ENCODE results near the gene MED23.

Gene MED23

GRCh38 chr6:131627724-131628682 lies at the start of gene MED23:
Gene MED23, minus strand, starts transcription at chr6:131628242. Its CDS starts 193 bp downstream, at chr6:131628049.
- peak; percentile 95 for DNase-seq

- DNase-seq: no peak
Observed at GRCh38 chr6:131673184-131673583, 45.1 kb upstream of the MED23 start.

DNA sequence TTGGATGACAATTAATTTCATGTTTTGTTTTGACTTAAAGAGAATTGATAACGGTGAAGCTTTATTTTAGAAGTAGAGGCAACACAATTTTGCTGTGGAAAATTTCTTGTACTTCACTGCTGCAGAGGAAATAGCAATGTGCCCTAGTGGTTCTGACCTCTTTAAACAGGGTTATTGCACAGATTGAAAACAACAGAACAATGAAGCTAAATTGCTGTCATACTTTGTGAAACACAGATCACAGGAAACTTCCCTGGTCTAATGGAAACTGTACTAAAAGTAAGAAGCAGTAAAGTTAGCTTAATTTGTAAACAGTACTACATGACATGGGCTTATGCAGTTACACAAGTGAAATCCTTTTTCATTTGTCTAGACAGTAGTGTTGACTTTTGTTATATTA lies 41.8 kb upstream of the MED23 start:
- no peak for DNase-seq

- DNase-seq: no peak
Observed at GRCh38 chr6:131663578-131664165, 35.6 kb upstream of the MED23 start.

- no peak for DNase-seq
Observed at GRCh38 chr6:131660195-131660594, 32.2 kb upstream of the MED23 start.

GRCh38 chr6:131658287-131658686 lies 30.2 kb upstream of the MED23 start:
- DNase-seq: no peak

- no peak for DNase-seq
Observed at GRCh38 chr6:131657630-131658111, 29.6 kb upstream of the MED23 start.

DNA sequence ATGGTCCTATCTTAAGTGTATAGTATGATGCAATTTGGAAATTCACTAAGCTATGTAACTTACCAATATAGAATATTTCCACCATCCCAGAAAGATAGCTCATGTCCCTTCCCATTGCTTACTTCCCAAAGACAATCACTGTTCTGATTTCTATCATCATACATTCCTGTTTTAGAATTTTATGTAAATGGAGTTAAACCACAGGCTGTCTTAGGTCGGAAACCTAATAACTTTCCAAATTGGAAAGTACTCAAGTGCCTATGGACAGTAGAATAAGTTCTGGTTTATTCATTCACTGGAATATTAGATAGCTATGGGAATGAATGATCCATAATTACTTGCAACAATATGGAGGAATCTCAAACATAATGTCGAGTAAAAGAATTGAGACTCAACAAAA lies 29.2 kb upstream of the MED23 start:
- DNase-seq: no peak

- DNase-seq: no peak
Observed at GRCh38 chr6:131656667-131657066, 28.6 kb upstream of the MED23 start.

DNA sequence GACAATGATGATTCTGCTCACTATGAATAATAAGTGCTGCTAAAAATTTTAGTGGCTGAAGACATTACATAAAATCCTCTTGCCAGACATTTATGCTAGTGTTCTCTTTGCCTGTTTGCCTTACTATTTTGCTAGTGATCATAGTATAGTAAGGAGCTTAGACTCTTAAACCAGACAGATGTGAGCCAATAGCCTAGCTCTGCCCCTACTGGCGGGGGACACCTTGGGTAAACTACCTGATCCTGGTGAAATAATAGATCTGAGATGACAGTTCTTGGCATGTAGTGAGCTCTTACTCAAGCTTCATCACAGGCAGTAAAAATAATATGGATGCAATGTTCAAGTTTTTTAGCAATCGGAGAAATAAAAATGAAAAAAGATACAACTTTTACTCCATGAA lies 27.9 kb upstream of the MED23 start:
- no peak for DNase-seq

DNA sequence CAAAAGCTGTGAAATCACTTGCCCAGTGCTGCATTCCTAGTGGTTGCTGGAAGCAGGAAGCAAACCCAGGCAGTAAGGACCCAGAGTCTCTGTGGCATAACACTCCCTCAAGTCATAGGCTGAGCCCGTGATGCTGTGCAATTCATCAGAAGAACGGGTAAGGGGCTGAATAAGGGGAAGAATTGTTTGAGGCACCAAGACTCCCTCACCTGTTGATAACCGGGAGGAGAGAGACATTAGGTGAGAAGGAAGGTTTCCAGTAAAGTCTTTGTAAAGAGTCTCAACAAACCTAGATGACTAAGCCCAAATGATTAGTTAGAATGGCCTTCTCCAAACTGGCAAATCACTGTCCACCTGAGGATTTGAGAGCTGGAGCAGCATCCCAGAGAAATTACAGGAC lies 27.3 kb upstream of the MED23 start:
- no peak for DNase-seq

DNA sequence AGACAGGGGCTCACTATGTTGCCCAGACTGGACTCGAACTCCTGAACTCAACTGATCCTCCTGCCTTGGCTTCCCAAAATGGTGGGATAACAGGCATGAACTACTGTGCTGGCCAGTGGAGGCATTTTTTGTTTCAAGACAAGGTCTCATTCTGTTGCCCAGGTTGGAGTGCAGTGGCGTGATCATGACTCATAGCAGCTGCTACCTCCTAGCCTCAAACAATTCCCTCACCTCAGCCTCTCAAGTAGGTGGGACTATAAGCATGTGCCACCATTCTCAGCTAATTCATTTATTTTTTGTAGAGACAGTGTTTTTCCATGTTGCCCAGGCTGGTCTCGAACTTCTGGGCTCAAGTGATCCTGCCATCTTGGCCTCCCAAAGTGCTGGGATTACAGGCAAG lies 26.3 kb upstream of the MED23 start:
- no peak for DNase-seq

- no peak for DNase-seq
Observed at GRCh38 chr6:131652472-131652871, 24.4 kb upstream of the MED23 start.

DNA sequence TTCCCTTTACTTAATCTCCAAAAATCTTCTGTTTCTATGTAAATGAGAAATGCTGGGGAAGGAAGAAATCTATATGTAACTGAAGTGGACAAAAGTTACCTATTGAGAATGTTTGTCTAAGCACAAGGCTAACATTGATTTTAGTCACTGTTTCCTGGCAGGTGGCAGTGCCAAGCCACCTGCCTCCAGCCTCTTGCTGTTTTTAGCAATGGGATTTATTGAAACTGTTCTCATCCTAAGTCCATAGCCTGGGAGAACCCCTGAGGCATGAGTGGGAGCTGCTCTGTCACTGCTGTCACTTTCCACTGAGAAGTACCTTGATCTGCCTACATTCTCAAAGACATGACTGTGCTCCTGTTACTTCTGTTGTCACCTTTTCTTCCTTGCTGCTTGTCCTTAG lies 23.7 kb upstream of the MED23 start:
- DNase-seq: no peak

DNA sequence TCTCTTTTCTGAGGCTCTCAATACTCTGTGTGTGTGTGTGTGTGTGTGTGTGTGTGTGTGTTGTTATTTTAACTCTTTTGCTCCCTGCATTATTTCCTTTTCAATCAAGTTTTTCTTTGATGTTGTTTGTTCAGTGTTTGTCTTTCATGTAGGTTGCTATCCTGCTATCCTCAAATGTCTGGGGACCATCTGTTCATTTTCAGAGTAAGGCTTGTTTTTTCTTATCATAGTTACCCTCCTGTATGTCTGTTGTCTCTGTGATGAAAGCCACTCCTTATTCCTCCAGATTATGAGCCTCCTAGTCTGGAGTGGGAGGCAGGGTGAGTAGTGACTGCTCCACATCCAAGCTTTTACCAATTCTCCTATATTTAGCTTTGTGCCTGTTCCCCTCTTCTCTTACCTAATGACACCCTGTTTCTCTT lies 18.2 kb upstream of the MED23 start:
- no peak for DNase-seq

GRCh38 chr6:131645846-131646245 lies 17.8 kb upstream of the MED23 start:
- no peak for DNase-seq

- no peak for DNase-seq
Observed at GRCh38 chr6:131644921-131645320, 16.9 kb upstream of the MED23 start.

- DNase-seq: no peak
Observed at GRCh38 chr6:131643855-131644460, 15.9 kb upstream of the MED23 start.

GRCh38 chr6:131642987-131643611 lies 15.1 kb upstream of the MED23 start:
- no peak for DNase-seq

DNA sequence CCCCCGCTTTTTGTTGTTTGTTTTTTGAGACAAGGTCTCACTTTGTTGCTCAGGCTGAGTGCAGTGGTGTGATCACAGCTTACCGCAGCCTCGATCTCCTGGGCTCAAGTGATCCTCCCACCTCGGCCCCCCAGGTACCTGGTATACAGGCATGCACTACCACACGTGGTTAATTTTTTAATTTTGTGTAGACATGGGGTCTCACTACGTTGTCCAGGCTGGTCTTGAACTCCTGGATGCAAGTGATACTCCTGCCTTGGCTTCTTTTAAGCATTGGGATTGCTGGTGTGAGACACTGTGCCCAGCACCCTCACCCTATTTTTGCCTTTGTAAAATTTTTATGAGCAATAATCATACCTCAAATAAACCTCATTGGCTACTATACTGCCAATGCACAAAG lies 14.5 kb upstream of the MED23 start:
- no peak for DNase-seq

- no peak for DNase-seq
Observed at GRCh38 chr6:131641554-131641953, 13.5 kb upstream of the MED23 start.

GRCh38 chr6:131640576-131640975 lies 12.5 kb upstream of the MED23 start:
- no peak for DNase-seq

DNA sequence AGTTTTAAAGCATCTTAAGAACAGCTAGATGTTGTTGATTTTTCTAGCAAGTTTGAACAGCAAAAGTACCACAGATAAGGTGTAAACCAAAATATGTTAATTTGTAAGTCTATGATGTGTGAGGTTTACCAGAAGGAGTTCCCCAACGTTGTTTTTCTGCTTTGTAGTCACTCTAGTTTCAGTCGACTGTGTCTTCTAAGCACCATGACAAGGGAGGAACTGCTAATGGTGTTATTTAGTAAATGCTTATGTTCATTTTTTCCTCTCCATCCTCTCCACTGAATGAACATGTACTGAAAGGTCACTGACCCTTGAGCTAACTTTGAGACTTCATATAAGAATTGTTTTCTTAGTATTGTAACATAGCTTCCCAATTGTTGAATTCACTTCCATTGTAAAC lies 12.1 kb upstream of the MED23 start:
- no peak for DNase-seq

Data from stimulated activated CD4-positive, alpha-beta T cell treated with anti-CD3 and anti-CD28 coated beads, Interleukin-1b, Interleukin-23, amount 100 ng/mL, for 48 hours (primary cell).